Caki2 (cell line): Measurements from ENCODE around the gene SCAMP2. TPM values are rescaled to one million over a fixed set of nuclear protein-coding genes. Genes with fewer than 3 reads are reported as not detected.

ENCODE experiments used
- DNase-seq: peaks from one replicate; pipeline ENCODE4 v3.0.0-alpha.2; 2015; ENCODE audit warnings: low read depth
- in situ Hi-C: cut with HindIII; loops from 2 replicates; pipeline ENCODE4 v1.10.0; 2016; ENCODE audit warnings: low sequenced_read_pairs, low pct_unique_long_range_greater_than_20kb, mixed read lengths
- total RNA-seq: library from RNA; depleted of rRNA; stranded (reverse); fragments of >200 nt; shearing (Covaris generic); gene quantifications from 2 replicates; pipeline ENCODE4 v1.2.3, GENCODE V29; 2014; ENCODE audit warnings: low replicate concordance

The SCAMP2 gene
- total RNA-seq, 1 experiment from 2014 or later, result 36.1 TPM

DNA sequence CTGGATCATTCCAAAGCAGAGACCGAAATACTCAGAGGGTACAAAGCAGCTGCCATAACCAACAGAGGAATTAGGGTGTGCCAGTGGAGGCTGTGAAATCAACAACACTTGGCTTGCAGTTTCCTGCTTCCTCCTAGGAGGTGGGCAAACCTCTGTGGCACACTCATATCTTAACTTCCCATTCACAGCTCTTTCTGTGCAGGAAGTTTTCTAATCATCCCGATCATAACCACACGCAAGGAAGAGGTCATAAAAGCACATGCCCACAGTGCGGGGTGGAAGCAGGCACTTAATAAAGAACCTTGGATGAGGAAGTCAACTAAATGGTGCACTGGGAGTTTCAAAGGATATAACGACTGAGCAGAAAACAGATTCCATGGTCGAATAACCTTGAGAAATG lies 5.1 kb downstream of the SCAMP2 start:
- in situ Hi-C loops, result no loop called here
- DNase-seq, result no peak

DNA sequence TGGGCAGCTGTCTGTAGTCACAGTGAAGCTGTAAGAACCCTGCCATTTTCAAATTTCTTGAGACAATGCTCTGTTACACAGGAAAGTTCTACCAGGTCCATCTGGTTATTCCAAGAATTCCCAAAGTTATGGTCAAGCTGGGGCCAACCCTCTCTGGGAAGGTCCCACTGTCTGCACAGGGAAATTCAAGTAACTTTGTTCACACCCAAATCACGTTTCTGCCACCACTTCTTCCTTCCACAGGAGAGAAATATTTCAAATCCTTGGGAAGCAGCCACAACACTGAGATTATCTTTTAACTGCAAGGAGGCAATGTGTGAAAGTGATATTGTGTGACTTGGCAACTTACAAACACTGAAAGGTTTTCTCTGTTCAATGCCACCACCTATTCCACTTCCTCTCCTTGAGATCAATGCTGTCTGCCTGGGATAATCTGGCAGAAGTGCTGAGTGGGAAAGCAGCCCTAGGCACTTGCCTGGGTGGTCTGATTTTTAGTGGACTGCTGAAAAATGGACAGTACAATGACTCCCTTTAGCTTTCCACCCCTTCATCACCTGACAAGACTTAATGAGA lies 5.6 kb downstream of the SCAMP2 start:
- DNase-seq, result no peak
- in situ Hi-C loops, result no loop called here

DNA sequence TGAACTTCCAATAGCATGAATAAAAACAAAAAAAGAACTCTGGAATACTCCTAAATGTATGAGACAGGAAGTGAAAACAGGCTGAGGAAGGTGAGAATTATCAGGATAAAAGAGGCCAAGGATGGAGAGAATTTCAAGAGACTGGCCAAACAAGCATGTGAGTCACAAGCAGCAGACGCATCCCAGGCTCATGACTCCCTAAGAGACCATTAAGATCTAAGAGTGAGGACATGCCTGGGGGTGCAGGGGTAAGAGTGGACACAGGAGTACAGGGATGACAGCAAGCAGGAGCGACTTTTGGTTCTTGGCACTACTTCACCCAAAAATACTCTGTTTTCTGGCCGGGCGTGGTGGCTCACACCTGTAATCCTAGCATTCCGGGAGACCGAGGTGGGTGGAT lies 7.1 kb downstream of the SCAMP2 start:
- in situ Hi-C loops, result no loop called here
- peak; percentile 55 for DNase-seq

DNA sequence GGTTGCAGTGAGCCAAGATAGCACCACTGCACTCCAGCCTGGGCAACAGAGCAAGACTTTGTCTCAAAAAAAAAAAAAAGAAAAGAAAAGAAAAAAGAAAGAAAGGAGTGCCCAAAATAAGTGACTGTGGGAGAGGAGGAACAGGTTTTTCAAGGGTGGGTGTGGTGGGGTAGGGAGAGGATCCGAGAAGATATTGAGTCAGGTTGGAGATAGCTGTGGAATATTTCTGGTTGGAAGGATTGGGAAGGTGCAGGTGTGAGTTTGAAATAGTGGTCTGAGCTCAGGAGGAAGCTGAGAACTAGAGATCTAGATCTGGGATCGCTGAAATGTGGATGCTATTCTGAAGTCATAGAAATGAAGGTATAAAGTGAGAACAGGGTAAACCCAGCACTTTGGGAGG lies 7.8 kb downstream of the SCAMP2 start:
- DNase-seq, result no peak
- in situ Hi-C loops, result no loop called here

DNA sequence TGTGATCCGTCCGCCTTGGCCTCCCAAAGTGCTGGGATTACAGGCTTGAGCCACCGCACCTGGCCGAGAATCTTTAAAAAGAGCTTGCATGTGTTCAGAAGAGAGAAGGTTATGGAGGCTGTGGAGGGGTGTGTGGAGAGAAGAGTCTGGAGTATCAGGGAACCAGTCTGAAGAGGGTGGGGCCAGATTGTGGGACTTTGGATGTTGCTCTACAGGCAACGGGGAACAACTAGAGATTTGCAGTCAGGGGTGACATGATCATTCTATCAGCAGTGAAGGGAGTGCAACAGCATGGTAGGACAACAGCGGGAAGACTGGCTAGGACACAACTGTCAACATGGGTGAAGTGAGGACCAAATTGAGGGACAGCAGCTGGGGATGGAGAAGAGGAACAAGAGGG lies 8.9 kb downstream of the SCAMP2 start:
- no peak for DNase-seq
- in situ Hi-C loops, result no loop called here

DNA sequence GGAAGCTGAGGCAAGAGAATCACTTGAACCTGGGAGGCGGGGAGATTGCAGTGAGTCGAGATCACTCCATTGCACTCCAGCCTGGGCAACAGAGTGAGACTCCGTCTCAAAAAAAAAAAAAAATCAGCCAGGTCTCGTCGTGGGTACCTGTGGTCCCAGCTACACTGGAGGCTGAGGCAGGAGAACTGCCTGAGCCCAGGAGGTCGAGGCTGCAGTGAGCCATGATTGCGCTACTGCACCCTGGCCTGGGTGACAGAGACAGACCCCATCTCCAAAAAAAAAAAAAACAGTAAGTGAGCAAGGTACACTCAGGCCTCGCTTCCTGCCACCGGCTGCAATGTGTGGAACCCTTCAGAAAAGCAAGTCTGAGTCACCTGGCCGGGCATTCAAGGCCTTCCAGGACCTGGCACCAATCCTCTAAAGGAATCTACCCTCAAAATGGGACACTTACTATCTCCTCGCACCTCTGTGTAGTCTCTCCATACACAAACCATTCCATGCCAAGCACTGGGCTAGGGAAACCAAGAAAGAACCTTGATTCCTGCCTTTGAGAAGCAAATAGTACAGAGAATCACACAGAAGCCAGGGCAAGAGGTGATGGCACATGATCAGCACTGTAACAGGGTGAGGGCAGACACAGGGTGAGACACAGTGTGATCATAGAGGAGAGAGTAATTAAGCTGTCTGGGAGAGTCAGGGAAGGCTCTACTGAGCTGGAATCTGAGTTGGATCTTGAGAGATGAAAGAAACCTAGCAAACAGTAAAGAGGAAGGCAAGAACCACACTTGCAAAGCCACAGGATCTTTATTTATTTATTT lies 9.7 kb downstream of the SCAMP2 start:
- DNase-seq, result peak; percentile 69
- in situ Hi-C loops, result no loop called here

DNA sequence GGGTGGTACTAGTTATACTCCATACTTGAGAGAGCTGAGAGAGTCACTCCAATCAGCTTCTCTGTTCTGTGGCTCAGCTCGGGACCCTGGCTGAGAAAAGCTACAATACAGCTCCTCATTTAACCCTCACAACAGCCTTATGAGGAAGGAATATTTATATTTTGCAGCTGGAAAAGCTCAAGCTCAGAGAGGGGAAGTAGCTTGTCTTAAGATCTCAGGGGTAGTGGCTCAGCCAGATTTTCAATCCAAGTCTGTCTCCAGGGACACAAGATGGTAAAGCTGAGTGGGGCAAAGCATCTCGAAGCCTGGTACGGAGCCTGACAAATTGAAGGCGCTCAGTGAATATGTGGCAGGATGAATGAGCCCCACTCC lies 14.8 kb downstream of the SCAMP2 start:
- in situ Hi-C loops, result no loop called here
- no peak for DNase-seq

DNA sequence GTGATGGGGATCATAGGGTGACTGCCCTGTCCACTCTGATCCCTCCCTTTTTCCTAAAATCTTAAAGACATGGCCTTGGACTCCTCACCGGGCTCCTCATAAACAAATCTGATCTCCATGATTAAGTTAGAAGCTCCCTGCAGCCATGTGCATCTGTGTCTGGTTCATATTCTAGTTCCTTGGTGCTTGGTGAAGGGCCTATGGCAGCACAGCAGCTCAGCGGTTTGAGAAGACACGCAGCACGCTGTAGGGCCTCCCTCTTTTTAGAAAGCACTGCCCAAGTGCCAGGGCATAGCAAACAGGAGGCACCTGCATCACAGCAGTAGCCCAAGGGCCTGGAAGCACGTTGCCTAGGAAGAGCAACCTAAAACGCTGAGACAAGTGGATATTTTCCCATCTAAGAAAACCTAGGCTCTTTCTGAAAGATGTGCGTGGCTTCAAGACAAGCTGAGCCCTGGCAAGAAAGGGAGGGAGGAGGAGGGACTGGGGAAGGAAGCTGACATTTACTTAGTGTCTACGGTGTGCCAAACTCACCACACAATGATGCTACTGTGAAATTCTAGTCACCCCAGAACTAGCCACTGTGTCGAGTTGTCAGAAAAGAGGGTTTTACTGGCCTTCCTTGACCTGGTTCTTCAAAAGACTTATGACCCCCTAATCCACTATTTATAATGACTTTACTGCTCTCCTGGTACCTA lies 15.3 kb downstream of the SCAMP2 start:
- in situ Hi-C loops, result no loop called here
- DNase-seq, result no peak

DNA sequence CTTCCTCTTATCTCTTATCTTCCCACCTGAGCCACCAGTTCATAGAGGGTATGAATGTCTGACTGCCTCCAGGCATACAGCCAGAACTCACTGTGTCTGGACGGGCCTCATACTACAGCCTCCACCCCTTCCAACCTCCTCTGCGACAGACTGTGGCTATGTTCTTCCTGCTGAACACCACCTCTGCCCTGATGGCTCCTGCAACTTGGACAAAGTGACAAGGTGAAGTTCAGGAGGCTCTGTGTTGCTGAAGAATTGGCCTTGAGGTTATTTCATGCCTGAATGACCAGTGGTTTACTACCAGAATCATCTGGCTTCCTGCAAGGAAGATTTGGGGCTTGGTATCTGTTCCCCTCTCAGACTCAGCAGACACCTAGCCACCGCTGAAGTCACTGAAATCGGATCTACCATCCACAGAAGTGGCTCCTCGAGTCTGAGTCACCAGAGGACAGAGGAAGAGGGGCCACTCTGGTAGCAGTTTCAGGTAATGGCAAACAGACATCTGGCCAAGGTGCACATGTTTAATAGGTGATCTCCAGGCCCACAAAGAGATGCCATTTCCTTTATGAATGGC lies 16.0 kb downstream of the SCAMP2 start:
- in situ Hi-C loops, result no loop called here
- no peak for DNase-seq

DNA sequence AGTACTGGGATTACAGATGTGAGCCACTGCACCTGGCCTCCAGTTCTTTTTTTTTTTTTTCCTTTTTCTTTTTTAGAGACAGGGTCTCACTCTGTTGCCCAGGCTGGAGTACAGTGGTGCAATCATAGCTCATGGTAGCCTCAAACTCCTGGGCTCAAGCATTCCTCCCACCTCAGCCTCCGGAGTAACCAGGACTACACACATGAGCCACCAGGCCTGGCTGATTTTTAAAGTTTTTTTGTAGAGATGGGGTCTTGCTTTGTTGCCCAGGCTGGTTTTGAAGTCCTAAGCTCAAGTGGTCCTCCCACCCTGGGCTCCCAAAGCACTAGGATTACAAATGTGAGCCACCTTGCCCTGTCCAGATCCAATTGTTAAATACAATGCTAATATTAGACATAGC lies 16.6 kb downstream of the SCAMP2 start:
- in situ Hi-C loops, result no loop called here
- no peak for DNase-seq

DNA sequence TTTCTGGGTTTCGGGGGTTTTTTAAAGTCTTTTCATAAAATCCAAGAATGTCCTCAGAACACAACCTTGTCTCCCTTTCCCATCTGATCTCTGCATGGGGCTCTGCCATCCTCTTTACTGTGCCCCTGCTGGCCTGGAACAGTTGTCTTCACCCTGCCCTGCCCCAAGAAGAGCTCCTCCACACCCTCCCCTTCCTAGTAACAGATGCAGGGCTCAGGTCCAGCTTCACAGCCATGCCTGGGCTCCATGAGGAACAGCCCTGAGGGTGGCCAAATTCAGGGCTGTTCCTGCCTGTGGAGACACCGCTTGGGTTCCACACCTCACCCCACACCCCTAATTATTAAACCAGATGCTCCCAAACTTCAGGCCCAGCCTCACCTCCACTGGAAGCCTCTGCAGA lies 17.3 kb downstream of the SCAMP2 start:
- DNase-seq, result no peak
- in situ Hi-C loops, result no loop called here

DNA sequence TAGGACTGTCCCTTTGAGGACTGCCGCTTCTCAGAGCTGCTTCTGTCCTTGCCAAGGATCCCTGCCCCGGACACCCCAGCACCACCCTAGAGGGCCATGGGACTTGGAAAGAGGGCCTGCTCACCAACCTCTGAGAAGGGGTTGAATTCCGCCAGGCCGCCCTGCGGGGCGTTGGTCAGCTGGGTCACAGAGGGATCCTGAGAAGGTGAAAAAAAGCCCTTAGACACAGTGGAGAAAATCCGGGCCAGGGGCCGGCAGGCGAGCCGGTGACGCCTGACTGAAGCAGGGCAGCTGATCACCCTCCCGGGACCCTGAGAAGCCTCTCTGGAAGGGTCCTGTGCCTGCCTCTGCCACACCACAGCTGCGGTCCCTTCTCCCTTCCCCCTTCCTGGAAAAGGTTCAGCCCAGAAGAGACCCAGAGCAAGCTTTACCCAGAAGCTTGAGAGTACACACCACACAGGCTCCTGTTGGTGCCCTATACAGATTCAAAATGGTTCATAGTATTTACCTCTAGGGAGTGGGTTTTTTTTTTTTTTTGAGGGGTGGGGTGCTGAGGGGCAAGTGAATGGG lies 18.6 kb downstream of the SCAMP2 start:
- no peak for DNase-seq
- in situ Hi-C loops, result no loop called here

DNA sequence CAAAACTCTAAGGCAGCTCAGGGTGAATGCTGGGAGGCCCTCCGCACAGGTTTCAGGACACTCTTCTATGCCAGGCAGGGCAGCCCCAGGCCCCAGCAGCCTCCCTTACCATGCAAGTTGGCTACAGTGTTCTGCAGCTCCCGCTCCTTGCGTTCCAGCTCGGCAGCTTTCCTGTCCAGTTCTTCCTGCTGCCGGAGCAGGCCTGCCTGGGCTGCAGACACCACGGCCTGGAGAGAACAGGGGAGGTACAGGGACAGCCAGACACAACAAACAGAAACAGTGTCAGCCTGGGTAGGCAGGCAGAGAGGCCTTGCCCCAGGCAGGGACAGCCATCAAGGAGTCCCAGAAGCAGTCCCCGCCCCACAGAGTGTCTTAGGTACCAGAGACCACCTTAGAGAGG lies 21.2 kb downstream of the SCAMP2 start:
- in situ Hi-C loops, result no loop called here
- DNase-seq, result no peak

DNA sequence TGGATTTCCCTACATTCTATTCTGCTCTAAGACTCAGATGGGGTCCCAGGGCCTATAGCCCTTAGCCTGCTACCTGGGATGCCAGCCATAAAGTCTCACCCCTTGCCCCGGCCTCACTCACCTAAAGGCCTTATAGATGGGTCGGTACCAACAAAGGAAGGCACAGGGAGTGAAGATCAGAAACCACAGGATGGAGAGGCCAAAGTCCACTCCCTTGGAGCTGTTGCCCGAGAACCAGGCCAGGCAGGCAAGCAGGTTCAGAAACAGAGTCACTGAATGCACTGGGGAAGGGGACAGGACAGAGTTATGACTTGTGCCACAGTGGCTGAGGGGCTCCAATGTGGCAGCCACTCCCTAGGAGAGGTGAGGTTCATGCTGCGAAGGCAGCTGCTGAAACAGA lies 22.8 kb downstream of the SCAMP2 start:
- no peak for DNase-seq
- in situ Hi-C loops, result no loop called here

DNA sequence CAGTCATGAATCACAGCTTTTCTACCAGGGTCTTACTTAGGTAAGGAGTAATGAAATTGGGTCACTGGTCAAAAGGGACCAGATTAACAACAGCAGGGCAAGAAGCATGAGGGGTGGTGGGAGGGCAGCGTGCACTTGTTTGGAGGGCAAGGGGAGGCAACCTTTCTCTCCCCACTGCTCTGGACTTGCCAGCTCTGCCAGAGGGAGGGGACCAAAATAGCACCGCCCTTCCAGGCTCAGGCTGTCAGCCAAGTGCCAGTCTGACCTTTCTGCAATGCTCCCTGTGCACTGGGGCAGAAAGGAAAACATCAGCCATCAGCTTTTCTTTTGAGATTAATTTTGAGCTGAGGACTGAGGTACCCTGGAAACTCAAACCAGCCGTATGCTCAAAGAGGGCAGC lies 25.7 kb downstream of the SCAMP2 start:
- in situ Hi-C loops, result no loop called here
- peak; percentile 72 for DNase-seq

DNA sequence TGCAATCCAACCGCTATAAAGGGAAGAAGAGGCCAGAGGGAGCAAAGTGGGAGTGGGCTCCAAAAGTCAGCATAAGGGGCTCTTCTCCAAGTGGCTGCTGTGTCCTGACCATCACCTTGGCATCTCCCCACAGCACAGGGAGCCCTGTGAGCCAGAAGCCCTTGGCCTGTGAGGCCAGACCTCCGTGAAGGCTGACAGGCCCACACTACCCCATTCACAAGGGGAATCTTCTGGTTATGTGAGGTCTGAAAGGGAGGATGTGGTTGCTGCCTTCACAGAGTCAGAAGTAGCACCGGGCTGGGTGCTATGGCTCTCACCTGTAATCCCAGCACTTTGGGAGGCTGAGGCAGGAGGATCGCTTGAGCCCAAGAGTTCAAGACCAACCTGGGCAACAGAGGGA lies 27.6 kb downstream of the SCAMP2 start:
- in situ Hi-C loops, result no loop called here

DNA sequence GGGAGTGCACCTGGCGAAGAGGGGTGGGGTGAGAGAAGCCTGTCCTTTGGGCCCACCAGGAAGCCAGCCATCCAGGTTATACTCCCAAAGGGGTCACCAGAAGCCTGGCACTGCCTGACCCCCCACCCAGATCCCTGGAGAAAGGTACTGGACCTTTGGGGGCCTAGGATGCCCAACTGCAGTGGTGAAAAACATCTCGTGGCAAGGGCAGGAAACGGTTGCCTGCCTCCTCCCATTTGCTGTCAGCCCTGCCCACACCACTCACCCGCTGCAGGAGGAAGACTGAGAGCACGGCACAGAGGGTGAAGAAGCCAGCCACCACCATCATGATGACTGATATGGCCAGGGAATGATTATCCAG lies 28.0 kb downstream of the SCAMP2 start:
- DNase-seq, result no peak
- in situ Hi-C loops, result no loop called here

More for the DNA sequence above, 27.6 kb downstream of the SCAMP2 start:
- DNase-seq, result no peak

DNA sequence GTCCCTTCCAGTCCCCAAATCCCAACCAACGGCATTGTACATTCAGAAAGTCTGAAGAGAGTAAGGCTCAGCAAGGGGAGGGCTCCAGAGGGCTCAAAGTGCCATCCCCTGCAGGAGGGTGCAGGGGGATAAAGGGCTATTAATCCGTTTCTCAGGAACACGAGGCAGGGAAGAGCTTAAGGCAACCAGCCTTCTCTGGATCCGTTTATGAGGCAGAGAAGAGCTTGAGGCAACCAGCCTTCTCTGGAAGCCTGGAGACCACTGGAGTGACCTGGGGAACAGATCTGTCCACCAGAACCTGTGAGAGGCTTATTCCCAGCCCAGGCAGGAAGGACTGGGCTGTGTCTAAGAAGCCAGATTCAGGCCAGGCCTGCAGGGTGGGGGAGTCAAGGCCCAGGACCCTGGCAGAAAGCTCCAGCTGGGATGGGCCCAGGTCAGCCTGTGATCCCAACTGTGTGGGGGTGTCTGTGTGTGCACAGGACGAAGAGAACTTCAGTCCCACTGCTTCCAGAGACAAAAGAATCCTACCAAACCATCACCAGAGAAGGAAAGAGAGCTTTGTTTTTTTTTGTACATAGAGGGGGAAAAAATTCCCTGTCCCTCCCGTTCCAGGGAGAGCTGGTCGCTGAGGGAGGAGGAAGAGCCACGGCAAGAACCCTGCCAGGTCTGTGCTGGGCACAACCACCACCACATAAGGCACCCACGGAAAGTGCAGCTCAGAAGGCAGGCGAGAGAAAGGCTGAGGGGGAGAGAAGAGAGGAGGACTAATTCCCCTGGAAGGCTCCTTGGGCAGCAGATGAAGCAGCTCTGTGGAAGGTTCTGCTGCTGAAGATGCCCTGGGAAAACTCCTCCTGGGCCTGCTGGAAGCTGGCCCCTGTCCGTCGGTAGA lies 28.6 kb downstream of the SCAMP2 start:
- in situ Hi-C loops, result no loop called here
- DNase-seq, result no peak
